Parathyroid adenoma (tissue), 2 donors: ENCODE results near the gene GALNT18.
A peak's percentile ranks its signal among the peaks of the same experiment; 100 is the strongest.

Experiments
- H2AFZ ChIP-seq: fragments of 300-600 bp; sonication (generic); one replicate; pipeline ENCODE4 v1.7.0; 2017; ENCODE audit warnings: antibody characterized with exemption, mild to moderate bottlenecking
- H3K27ac ChIP-seq: fragments of 300-600 bp; sonication (generic); one replicate; pipeline ENCODE4 v1.7.0; 2017
- H3K27me3 ChIP-seq: fragments of 300-600 bp; sonication (generic); one replicate; pipeline ENCODE4 v1.7.0; 2017; ENCODE audit warnings: low read length; ENCODE audit not compliant: control insufficient read depth, insufficient read depth
- H3K36me3 ChIP-seq: fragments of 300-600 bp; sonication (generic); one replicate; pipeline ENCODE4 v1.7.0; 2017; ENCODE audit warnings: low read length; ENCODE audit not compliant: control insufficient read depth, insufficient read depth
- H3K4me1 ChIP-seq: fragments of 300-600 bp; sonication (generic); one replicate; pipeline ENCODE4 v1.7.0; 2017; ENCODE audit warnings: control low read depth
- H3K4me2 ChIP-seq: fragments of 300-600 bp; sonication (generic); one replicate; pipeline ENCODE4 v1.7.0; 2017; ENCODE audit warnings: low read length
- H3K4me3 ChIP-seq: fragments of 300-600 bp; sonication (generic); one replicate; pipeline ENCODE4 v1.7.0; 2017; ENCODE audit warnings: low read depth, low read length
- H3K79me2 ChIP-seq: fragments of 300-600 bp; sonication (generic); one replicate; pipeline ENCODE4 v1.7.0; 2017; ENCODE audit warnings: control low read depth
- H3K9ac ChIP-seq: fragments of 300-600 bp; sonication (generic); one replicate; pipeline ENCODE4 v1.7.0; 2017; ENCODE audit warnings: mild to moderate bottlenecking
- H3K9me3 ChIP-seq: fragments of 300-600 bp; sonication (generic); one replicate; pipeline ENCODE4 v1.7.0; 2017; ENCODE audit warnings: low read length; ENCODE audit not compliant: control insufficient read depth
- CTCF ChIP-seq: fragments of 300-600 bp; sonication (generic); IDR thresholded peaks from one replicate; pipeline ENCODE4 v1.7.0; 2017; ENCODE audit warnings: antibody characterized with exemption, mild to moderate bottlenecking
- donor health status: primary hyperparathyroidism.

Gene GALNT18

GRCh38 chr11:11268119-11268518 lies 353.7 kb downstream of the GALNT18 start:
- no peak overlapping the region for H3K27ac ChIP-seq
- no peaks in the 10 kb centered on the region for H3K36me3 ChIP-seq
- no peak overlapping the region for H2AFZ ChIP-seq
- H3K4me3 ChIP-seq: no peak overlapping the region
- H3K9me3 ChIP-seq: no peaks in the 10 kb centered on the region
- H3K79me2 ChIP-seq: no peaks in the 10 kb centered on the region
- H3K4me1 ChIP-seq: no peaks in the 10 kb centered on the region
- no peak overlapping the region for H3K4me2 ChIP-seq
- no peaks in the 10 kb centered on the region for H3K27me3 ChIP-seq
- TF ChIP-seq CTCF: no peak
- no peak overlapping the region for H3K9ac ChIP-seq

GRCh38 chr11:11267312-11267711 lies 354.5 kb downstream of the GALNT18 start:
- no peaks in the 10 kb centered on the region for H3K27me3 ChIP-seq
- no peaks in the 10 kb centered on the region for H3K79me2 ChIP-seq
- no peak overlapping the region for H3K9ac ChIP-seq
- H2AFZ ChIP-seq: no peak overlapping the region
- H3K36me3 ChIP-seq: no peaks in the 10 kb centered on the region
- H3K4me1 ChIP-seq: no peaks in the 10 kb centered on the region
- H3K9me3 ChIP-seq: no peaks in the 10 kb centered on the region
- no peak overlapping the region for H3K4me3 ChIP-seq
- no peak overlapping the region for H3K27ac ChIP-seq
- no peak for TF ChIP-seq CTCF
- H3K4me2 ChIP-seq: no peak overlapping the region

GRCh38 chr11:11265994-11266606 lies 355.7 kb downstream of the GALNT18 start:
- no peak overlapping the region for H3K9ac ChIP-seq
- peak; percentile 60 for TF ChIP-seq CTCF
- no peak overlapping the region for H3K4me2 ChIP-seq
- no peak overlapping the region for H2AFZ ChIP-seq
- H3K27ac ChIP-seq: no peak overlapping the region
- no peaks in the 10 kb centered on the region for H3K36me3 ChIP-seq
- no peaks in the 10 kb centered on the region for H3K27me3 ChIP-seq
- H3K4me3 ChIP-seq: no peak overlapping the region
- no peaks in the 10 kb centered on the region for H3K4me1 ChIP-seq
- no peaks in the 10 kb centered on the region for H3K79me2 ChIP-seq
- no peaks in the 10 kb centered on the region for H3K9me3 ChIP-seq

GRCh38 chr11:11265320-11265719 lies 356.5 kb downstream of the GALNT18 start:
- Histone ChIP-seq H3K4me3 (no peak overlapping the region), H3K36me3 (no peaks in the 10 kb centered on the region), H3K79me2 (no peaks in the 10 kb centered on the region), H3K4me1 (no peaks in the 10 kb centered on the region), H3K9ac (no peak overlapping the region), H3K27me3 (no peaks in the 10 kb centered on the region), H2AFZ (no peak overlapping the region), H3K4me2 (no peak overlapping the region), H3K27ac (no peak overlapping the region), H3K9me3 (no peaks in the 10 kb centered on the region)
- TF ChIP-seq CTCF: no peak
